NOMO-1 treated with dmso at 0.1 percent for 144 hours (cell line): Measurements from ENCODE around the gene FBLN2.

ENCODE experiments used
- DNase-seq: peaks from one replicate; lab custom pipeline; 2025; ENCODE audit not compliant: unreplicated experiment; lab: John Stamatoyannopoulos, UW

Gene FBLN2

GRCh38 chr3:13577181-13578121 is 28.5 kb downstream of the FBLN2 start:
- no peak for DNase-seq

GRCh38 chr3:13578251-13578650 is 29.3 kb downstream of the FBLN2 start:
- DNase-seq = no peak

DNA sequence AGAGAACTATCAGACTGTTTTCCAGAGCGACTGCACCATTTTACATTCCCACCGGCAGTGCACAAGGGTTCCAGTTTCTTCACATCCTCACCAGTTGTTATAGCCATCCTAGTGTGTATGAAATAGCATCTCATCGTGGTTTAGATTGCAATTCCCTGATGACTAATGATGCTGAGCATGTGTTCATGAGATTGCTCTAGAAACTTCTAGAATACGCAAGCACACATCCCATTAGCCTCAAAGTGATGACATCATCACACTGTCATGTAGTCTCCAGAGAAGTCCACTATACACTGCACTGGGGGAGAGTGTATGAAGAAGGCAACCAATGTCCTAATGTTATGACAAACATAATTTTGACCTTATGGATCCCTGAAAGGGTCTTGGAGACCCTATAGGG is 30.1 kb downstream of the FBLN2 start:
- DNase-seq = no peak

DNA sequence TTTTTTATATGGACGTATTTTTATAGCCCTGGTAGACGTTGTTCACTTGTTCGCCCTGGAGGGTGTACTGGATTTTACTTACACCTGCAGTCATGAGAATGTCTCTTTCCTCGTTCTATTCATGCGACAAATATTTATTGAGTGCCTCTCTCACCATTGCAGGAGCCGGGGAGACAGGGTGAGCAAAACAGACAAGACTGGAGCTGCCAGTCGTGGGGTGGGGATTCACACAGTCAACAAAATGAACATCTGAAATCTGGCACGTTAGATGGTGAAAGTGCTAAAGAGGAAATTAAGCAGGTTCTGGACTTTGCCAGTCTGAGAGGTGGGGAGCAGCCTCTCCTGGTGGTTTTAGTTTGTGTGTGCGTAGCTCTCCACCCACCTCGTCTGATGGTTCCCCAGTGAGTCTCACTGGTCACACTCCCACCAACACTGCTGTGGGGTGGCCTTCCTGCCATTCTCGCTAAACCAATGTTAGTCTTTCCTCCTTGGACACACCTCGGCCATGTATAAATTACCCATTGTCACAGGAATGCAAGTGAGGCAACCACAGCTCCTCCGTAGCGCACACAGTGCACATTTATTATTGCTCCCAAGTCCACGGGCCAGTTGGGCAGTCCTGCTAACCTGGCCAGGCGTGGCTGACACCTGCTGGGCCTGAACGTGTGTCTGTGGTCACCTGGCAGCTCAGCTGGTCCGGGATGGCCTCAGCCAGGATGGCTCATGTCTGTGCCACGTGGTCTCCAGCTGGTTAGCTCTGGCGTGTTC is 31.5 kb downstream of the FBLN2 start:
- no peak for DNase-seq

GRCh38 chr3:13581485-13582365 is 32.8 kb downstream of the FBLN2 start:
- DNase-seq = no peak

DNA sequence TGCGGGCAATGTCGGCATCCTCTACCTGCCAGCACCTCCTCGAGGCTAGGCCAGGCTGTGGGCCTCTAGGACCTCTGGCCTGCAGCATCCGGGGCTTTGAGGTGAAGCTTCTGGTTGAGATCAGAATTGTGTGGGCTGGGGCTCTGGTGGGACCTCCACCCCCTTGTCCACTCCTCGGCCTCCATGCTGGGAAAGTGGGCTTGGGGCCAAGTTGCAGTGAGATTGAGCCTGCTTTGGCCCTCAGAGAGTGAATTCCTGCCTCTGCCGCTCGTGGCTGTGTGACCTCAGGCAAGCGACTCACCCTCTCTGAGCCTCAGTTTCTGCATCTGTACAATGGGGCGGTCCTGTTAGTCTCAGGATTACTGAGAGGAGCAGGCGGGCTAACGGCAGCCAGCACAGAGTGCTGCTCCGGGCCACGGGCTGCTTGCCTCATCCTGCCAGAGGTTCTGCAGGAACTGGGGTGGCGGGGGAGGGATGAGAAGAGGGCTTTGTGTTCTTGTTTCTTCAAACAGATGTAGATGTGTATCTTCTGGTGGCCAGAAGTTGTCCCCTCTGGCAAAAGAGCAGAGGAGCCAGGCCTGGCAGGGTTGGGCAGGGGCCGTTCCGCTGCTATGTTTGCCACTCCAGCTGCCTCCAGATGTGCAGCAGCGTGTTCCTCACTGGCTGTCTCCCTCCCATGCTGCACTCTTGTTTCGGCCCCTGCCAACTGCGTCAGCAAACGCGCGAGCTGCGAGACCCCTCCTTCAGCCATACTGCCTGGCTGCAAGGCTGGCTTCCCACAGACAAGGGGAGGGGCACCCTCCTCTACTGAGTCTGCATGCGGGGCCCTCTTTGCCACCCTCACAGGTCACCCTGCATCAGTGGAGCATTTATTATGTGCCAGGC is 33.7 kb downstream of the FBLN2 start:
- DNase-seq = no peak

DNA sequence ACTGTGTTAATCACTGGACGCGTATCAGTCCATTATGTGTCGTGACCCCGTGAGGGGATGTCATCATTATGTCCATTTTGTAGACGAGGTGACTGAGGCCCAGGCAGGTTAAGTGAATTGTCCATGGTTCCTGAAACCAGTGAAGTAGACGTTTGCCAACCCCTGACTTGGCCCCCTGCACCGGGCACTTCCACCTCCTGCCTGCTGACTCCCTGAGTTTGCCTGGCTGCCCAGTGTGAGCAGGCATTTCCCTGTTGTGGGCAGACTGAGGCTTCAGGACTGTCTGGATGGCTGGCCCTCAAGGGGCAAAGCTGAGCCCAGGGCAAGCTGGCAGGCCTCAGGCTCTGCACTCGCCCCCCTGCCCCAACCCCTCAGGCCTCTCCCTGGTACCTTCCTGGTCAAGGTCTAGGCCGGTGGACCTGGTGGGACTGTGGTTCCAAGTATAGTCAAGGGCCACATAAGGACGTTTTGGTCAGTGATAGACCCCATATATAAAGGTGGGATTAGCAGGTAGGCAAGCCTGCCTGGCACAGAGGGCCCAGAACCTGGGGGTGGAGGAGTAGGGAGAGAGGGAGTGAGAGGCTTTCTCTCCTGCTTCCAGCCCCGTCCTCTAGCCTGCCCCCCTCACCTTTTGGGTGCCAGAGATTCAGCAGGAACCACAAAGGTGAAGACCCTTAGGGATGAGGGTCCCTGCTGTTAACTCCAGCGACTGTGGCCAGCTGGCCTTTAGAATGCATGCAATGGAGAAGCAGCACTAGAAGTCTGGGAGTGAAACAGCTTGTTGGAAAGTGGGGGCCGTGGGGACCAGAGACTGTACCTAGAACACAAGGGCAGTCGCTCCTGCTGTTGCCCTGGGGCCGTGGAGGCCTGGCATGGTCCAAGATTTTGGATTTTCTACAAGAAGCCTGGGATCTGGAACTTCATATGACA is 34.6 kb downstream of the FBLN2 start:
- DNase-seq = no peak

GRCh38 chr3:13584427-13584891 is 35.5 kb downstream of the FBLN2 start:
- no peak for DNase-seq

- no peak for DNase-seq
Observed at GRCh38 chr3:13584901-13585300, 36.0 kb downstream of the FBLN2 start.

- DNase-seq = no peak
Observed at GRCh38 chr3:13587442-13587841, 38.5 kb downstream of the FBLN2 start.

GRCh38 chr3:13588221-13588701 is 39.3 kb downstream of the FBLN2 start:
- no peak for DNase-seq

DNA sequence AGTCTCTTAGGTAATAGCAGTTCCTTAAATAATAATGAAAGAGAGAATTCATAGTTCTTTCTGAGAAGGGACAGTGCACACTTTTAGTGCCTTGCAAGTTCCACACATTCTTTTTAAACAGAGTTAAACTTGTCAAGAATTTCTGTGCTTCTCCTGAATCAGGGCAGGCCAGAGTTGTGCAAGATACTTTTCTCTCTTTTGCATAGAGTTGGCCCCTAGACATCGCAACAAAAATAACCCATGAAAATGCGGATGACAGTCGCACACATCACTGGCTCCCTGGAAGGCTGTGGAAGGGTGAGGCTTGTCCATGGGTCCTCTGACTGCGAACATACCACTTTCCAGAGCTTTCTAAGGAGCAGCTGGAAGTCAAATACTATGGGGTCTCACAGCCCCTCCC is 40.1 kb downstream of the FBLN2 start:
- no peak for DNase-seq

- no peak for DNase-seq
Observed at GRCh38 chr3:13590841-13591520, 42.1 kb downstream of the FBLN2 start.

DNA sequence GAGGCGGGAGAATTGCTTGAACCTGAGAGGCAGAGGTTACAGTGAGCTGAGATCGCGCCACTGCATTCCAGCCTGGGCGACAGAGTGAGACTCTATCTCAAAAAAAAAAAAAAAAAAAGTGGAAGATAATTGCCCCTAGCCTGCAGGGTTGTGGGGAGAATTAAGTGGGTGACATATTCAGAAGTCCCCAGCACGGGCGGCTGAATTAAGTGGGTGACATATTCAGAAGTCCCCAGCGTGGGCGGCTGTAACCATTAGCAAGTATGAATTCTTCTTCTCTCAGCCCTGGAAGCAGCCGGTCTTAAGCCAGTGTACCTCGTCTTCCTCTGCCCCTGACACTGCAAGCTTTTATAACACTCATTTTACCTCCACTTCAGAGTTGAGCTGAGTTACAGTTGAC is 44.7 kb downstream of the FBLN2 start:
- no peak for DNase-seq

- no peak for DNase-seq
Observed at GRCh38 chr3:13594146-13594545, 45.2 kb downstream of the FBLN2 start.

- DNase-seq = no peak
Observed at GRCh38 chr3:13594991-13595421, 46.1 kb downstream of the FBLN2 start.

DNA sequence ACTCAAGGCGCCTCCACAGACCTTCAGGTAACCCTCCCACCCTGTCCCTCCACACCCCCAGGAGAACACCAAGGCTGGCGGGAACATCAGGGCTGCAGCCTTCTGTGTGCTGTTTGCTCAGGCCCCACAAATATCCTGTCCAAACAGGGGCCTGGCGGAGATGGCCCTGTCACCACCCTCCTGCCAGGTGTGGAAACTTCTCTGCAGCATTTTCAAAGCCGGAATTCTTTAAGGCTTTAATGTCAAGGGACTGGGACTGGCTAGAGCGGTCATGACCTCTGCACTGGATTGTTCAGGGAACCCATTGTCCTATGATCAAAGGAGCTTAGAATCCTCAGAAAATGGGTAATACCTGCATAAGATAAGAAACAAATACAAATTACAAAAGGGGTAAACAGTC is 46.6 kb downstream of the FBLN2 start:
- DNase-seq = no peak
